GM18499 (cell line): Measurements from ENCODE around the gene PAAF1.

ENCODE experiments used
- ATAC-seq: cut with Tn5 transposase; IDR thresholded peaks from one replicate; pipeline ENCODE4 v1.9.1; 2021; ENCODE audit warnings: moderate number of reproducible peaks; ENCODE audit not compliant: insufficient read depth, unreplicated experiment

PAAF1 gene

GRCh38 chr11:73969991-73970800 is 93.4 kb downstream of the PAAF1 start:
- no peak for ATAC-seq

GRCh38 chr11:73971175-73971719 is 94.4 kb downstream of the PAAF1 start:
- no peak for ATAC-seq

GRCh38 chr11:73972187-73972586 is 95.4 kb downstream of the PAAF1 start:
- no peak for ATAC-seq

- no peak for ATAC-seq
Measured at GRCh38 chr11:73972620-73973449, 96.0 kb downstream of the PAAF1 start.

- no peak for ATAC-seq
Measured at GRCh38 chr11:73974604-73975478, 98.0 kb downstream of the PAAF1 start.

- ATAC-seq = no peak
Measured at GRCh38 chr11:73975479-73975757, 98.6 kb downstream of the PAAF1 start.

GRCh38 chr11:73976451-73977151 is 99.8 kb downstream of the PAAF1 start:
- no peak for ATAC-seq

- no peak for ATAC-seq
Measured at GRCh38 chr11:73977856-73978519, 101.2 kb downstream of the PAAF1 start.

GRCh38 chr11:73978576-73979086 is 101.8 kb downstream of the PAAF1 start:
- ATAC-seq = no peak

GRCh38 chr11:73980001-73980961 is 103.5 kb downstream of the PAAF1 start:
- peak; percentile 36 for ATAC-seq
